ENCODE measurements around the gene CTRL. TPM values are rescaled to one million over a fixed set of nuclear protein-coding genes. Genes with fewer than 3 reads are reported as not detected.

The CTRL gene
- 1.3 and 1.7 TPM in 2 replicates for total RNA-seq (2021)
- percentile 36 among the genes with signal in this experiment for Bru-seq, nascent RNA
- percentile 45 among the genes with signal in this experiment for BruChase-seq, experiment 1, labeled RNA remaining after a 2-hour chase
- BruChase-seq, experiment 2, labeled RNA remaining after a 6-hour chase: percentile 54 among the genes with signal in this experiment
- long read RNA-seq: 0 reads

GRCh38 chr16:67931712-67932461 is at the start of gene CTRL:
TSS of gene CTRL (minus strand) at chr16:67931862. CDS start at chr16:67931852, 10 bp downstream.
- TF ChIP-seq CTCF (conservative IDR thresholded peaks at IDR 0.05) (no peak; the same call in 1 of the 2 replicates), EZH2 (IDR thresholded peaks at IDR 0.05; ENCODE audit: low read depth) (no peak)
- no peaks in the 10 kb centered on the region for H3K9me3 ChIP-seq (ENCODE audit: insufficient read depth, low read depth)
- peaks cover 6% of the 10 kb centered on the region; the same call in 1 of the 2 replicates for H3F3A ChIP-seq (ENCODE audit: insufficient read depth, low read depth)
- peaks cover 12% of the 10 kb centered on the region for H4K20me1 ChIP-seq (ENCODE audit: insufficient read depth)
- H3K4me1 ChIP-seq (replicated peaks; ENCODE audit: insufficient read depth): 0 out of 2 replicates have a peak, but pooled peaks cover under 1% of the 10 kb centered on the region
- ChIA-PET CTCF (no interaction called here), POLR2A (ENCODE audit: unreplicated experiment) (interaction anchor here (0.6 kb wide), 1 partner anchor 14 kb away, joined by 6 read pairs; no protein-coding TSS in a partner anchor)
- no peak for DNase-seq
- no peak within 1 kb of the TSS for H3K4me2 ChIP-seq
- no peak within 1 kb of the TSS for H2AFZ ChIP-seq
- no peak within 1 kb of the TSS for H3K27ac ChIP-seq
- H3K9me2 ChIP-seq (ENCODE audit: insufficient read depth): no peaks in the 10 kb centered on the region
- no TSS peak for BruUV-seq (replicated peaks)
- intact Hi-C loops (cut with micrococcal nuclease; ENCODE audit: unreplicated experiment): no loop called here
- no peaks in the 10 kb centered on the region for H3K27me3 ChIP-seq (ENCODE audit: insufficient read depth, low read depth)
- peaks cover 12% of the 10 kb centered on the region for H3K79me2 ChIP-seq (ENCODE audit: low read depth)
- H3K36me3 ChIP-seq (ENCODE audit: low read depth): no peaks in the 10 kb centered on the region
- no peak within 1 kb of the TSS for H3K4me3 ChIP-seq

GRCh38 chr16:67979955-67980678 is 48.5 kb upstream of the CTRL start, which contains the start of gene DPEP3:
TSS of gene DPEP3 (minus strand) at chr16:67980499. CDS start at chr16:67980380, 119 bp downstream.
- TF ChIP-seq EZH2 (IDR thresholded peaks at IDR 0.05; ENCODE audit: low read depth) (no peak), CTCF (conservative IDR thresholded peaks at IDR 0.05) (no peak)
- Histone ChIP-seq H3K4me3 (no peak within 1 kb of the TSS), H3K79me2 (ENCODE audit: low read depth) (no peaks in the 10 kb centered on the region), H3F3A (ENCODE audit: insufficient read depth, low read depth) (no peaks in the 10 kb centered on the region), H3K9me3 (ENCODE audit: insufficient read depth, low read depth) (no peaks in the 10 kb centered on the region), H3K27me3 (ENCODE audit: insufficient read depth, low read depth) (no peaks in the 10 kb centered on the region), H3K27ac (no peak within 1 kb of the TSS), H2AFZ (no peak within 1 kb of the TSS), H3K4me2 (no peak within 1 kb of the TSS), H4K20me1 (ENCODE audit: insufficient read depth) (no peaks in the 10 kb centered on the region), H3K9me2 (ENCODE audit: insufficient read depth) (no peaks in the 10 kb centered on the region), H3K4me1 (replicated peaks; ENCODE audit: insufficient read depth) (peaks cover 5% of the 10 kb centered on the region), H3K36me3 (ENCODE audit: low read depth) (no peaks in the 10 kb centered on the region)
- no peak for DNase-seq
- POLR2A ChIA-PET (ENCODE audit: unreplicated experiment): no interaction called here
- CTCF ChIA-PET: no interaction called here
- BruUV-seq (replicated peaks): no TSS peak
- intact Hi-C loops (cut with micrococcal nuclease; ENCODE audit: unreplicated experiment): no loop called here

- no peak overlapping the region for H3K4me3 ChIP-seq
- H3F3A ChIP-seq (ENCODE audit: insufficient read depth, low read depth): 0 out of 2 replicates have a peak, but pooled peaks cover 4% of the 10 kb centered on the region
- no peak overlapping the region for H2AFZ ChIP-seq
- ChIA-PET CTCF (no interaction called here), POLR2A (ENCODE audit: unreplicated experiment) (interaction anchor here (0.6 kb wide), 1 partner anchor 9 kb away, joined by 4 read pairs; no protein-coding TSS in a partner anchor)
- TF ChIP-seq EZH2 (IDR thresholded peaks at IDR 0.05; ENCODE audit: low read depth) (no peak), CTCF (conservative IDR thresholded peaks at IDR 0.05) (no peak)
- no peaks in the 10 kb centered on the region for H4K20me1 ChIP-seq (ENCODE audit: insufficient read depth)
- H3K27ac ChIP-seq: no peak overlapping the region
- 0 out of 2 replicates have a peak, but pooled peaks cover 4% of the 10 kb centered on the region for H3K4me1 ChIP-seq (replicated peaks; ENCODE audit: insufficient read depth)
- H3K4me2 ChIP-seq: no peak overlapping the region
- no peaks in the 10 kb centered on the region for H3K9me2 ChIP-seq (ENCODE audit: insufficient read depth)
- no peak for DNase-seq
- no TSS peak for BruUV-seq (replicated peaks)
- no peaks in the 10 kb centered on the region for H3K9me3 ChIP-seq (ENCODE audit: insufficient read depth, low read depth)
- no peaks in the 10 kb centered on the region for H3K79me2 ChIP-seq (ENCODE audit: low read depth)
- intact Hi-C loops (cut with micrococcal nuclease; ENCODE audit: unreplicated experiment): no loop called here
- no peaks in the 10 kb centered on the region for H3K27me3 ChIP-seq (ENCODE audit: insufficient read depth, low read depth)
- H3K36me3 ChIP-seq (ENCODE audit: low read depth): no peaks in the 10 kb centered on the region
Observed at GRCh38 chr16:67977469-67978227, 46.0 kb upstream of the CTRL start.
